GM19372 (cell line): Measurements from ENCODE around the gene MYOCD.
"Not testable (repeated sequence)": the region's sequence is repeated elsewhere in the genome, so short reads cannot be mapped to it uniquely, and the experiment has no call there.

ENCODE experiments used
- ATAC-seq: cut with Tn5 transposase; IDR thresholded peaks from one replicate; pipeline ENCODE4 v1.9.1; 2021; ENCODE audit warnings: mild to moderate bottlenecking, low read depth, moderate library complexity; ENCODE audit not compliant: unreplicated experiment

Gene MYOCD

GRCh38 chr17:12665263-12666210 lies at the start of gene MYOCD:
Gene MYOCD (plus strand): TSS chr17:12665890. CDS start chr17:12666189, 299 bp downstream.
- ATAC-seq = no peak

- no peak for ATAC-seq
Measured at GRCh38 chr17:12616161-12616560, 49.5 kb upstream of the MYOCD start.

GRCh38 chr17:12618557-12618956 lies 47.1 kb upstream of the MYOCD start:
- no peak for ATAC-seq

- ATAC-seq = no peak
Measured at GRCh38 chr17:12619459-12620199, 46.1 kb upstream of the MYOCD start.

- ATAC-seq = no peak
Measured at GRCh38 chr17:12620200-12620720, 45.4 kb upstream of the MYOCD start.

- ATAC-seq = no peak
Measured at GRCh38 chr17:12622726-12623125, 43.0 kb upstream of the MYOCD start.

- no peak for ATAC-seq
Measured at GRCh38 chr17:12623220-12623848, 42.4 kb upstream of the MYOCD start.

GRCh38 chr17:12624211-12624610 lies 41.5 kb upstream of the MYOCD start:
- no peak for ATAC-seq

GRCh38 chr17:12625092-12625491 lies 40.6 kb upstream of the MYOCD start:
- no peak for ATAC-seq

- no peak for ATAC-seq
Measured at GRCh38 chr17:12627177-12627629, 38.5 kb upstream of the MYOCD start.

GRCh38 chr17:12627781-12628451 lies 37.8 kb upstream of the MYOCD start:
- ATAC-seq = no peak

- ATAC-seq = no peak
Measured at GRCh38 chr17:12631076-12631475, 34.6 kb upstream of the MYOCD start.

- no peak for ATAC-seq
Measured at GRCh38 chr17:12632785-12633184, 32.9 kb upstream of the MYOCD start.

GRCh38 chr17:12634789-12635414 lies 30.8 kb upstream of the MYOCD start:
- no peak for ATAC-seq

- ATAC-seq = not testable (repeated sequence)
Measured at GRCh38 chr17:12635996-12636395, 29.7 kb upstream of the MYOCD start.

GRCh38 chr17:12637015-12637414 lies 28.7 kb upstream of the MYOCD start:
- ATAC-seq = no peak

- ATAC-seq = no peak
Measured at GRCh38 chr17:12637745-12638651, 27.7 kb upstream of the MYOCD start.

GRCh38 chr17:12640364-12640763 lies 25.3 kb upstream of the MYOCD start:
- no peak for ATAC-seq

GRCh38 chr17:12641084-12641483 lies 24.6 kb upstream of the MYOCD start:
- ATAC-seq = no peak
